IMR-90 (cell line): ENCODE results near the gene CDK18. TPM values are rescaled to one million over a fixed set of nuclear protein-coding genes. Genes with fewer than 3 reads are reported as not detected.

Source experiments
- ATAC-seq: fragments of 200-7000 bp; cut with Tn5 transposase; 2 replicates; pipeline ENCODE4 v1.9.1; 2020; ENCODE audit warnings: low read depth, mild to moderate bottlenecking, moderate library complexity
- BruUV-seq: library from RNA; stranded (reverse); fragments of 400-500 nt; replicated peaks from 2 replicates; lab custom pipeline; 2021; lab: Mats Ljungman, UMichigan
- CTCF ChIA-PET: fragments of 300-600 bp; formaldehyde crosslinking; extraction: SDS; loops from one replicate; lab custom pipeline; 2021; ENCODE audit warnings: antibody characterized with exemption; lab: Yijun Ruan, JAX
- POLR2A ChIA-PET: fragments of 300-600 bp; sonication (Branson Sonifier 250); formaldehyde crosslinking; loops from one replicate; lab custom pipeline; 2022; ENCODE audit warnings: antibody characterized with exemption; ENCODE audit not compliant: unreplicated experiment; lab: Charles Lee
- DNase-seq: peaks from one replicate; pipeline ENCODE4 v3.0.0; 2013
- H2AFZ ChIP-seq: replicated peaks from 2 replicates; pipeline ENCODE3; 2013; ENCODE audit warnings: low read length, mild to moderate bottlenecking; ENCODE audit not compliant: poor library complexity
- H2AK5ac ChIP-seq: 2 replicates; pipeline ENCODE4 v1.6.1; 2013; ENCODE audit warnings: low read depth, low read length, inconsistent platforms
- H2AK9ac ChIP-seq: replicated peaks from 2 replicates; pipeline ENCODE3; 2013; ENCODE audit warnings: mild to moderate bottlenecking, low read depth, low read length, moderate library complexity; ENCODE audit not compliant: poor library complexity
- H2BK120ac ChIP-seq: 2 replicates; pipeline ENCODE4 v1.6.1; 2013; ENCODE audit warnings: low read depth, low read length, inconsistent platforms
- H2BK15ac ChIP-seq: 3 replicates; pipeline ENCODE4 v1.6.1; 2013; ENCODE audit warnings: low read depth, low read length, inconsistent platforms
- H2BK20ac ChIP-seq: 2 replicates; pipeline ENCODE4 v1.6.1; 2013; ENCODE audit warnings: low read depth, mild to moderate bottlenecking, inconsistent platforms, low read length, moderate library complexity
- H2BK5ac ChIP-seq: 2 replicates; pipeline ENCODE4 v1.6.1; 2013; ENCODE audit warnings: mild to moderate bottlenecking, low read depth, low read length, inconsistent platforms; ENCODE audit not compliant: poor library complexity, severe bottlenecking
- H3K14ac ChIP-seq: replicated peaks from 2 replicates; pipeline ENCODE4 v1.6.1; 2013; ENCODE audit warnings: low read depth, low read length, inconsistent platforms
- H3K18ac ChIP-seq: 2 replicates; pipeline ENCODE4 v1.6.1; 2013; ENCODE audit warnings: low read depth, low read length, control low read depth
- H3K23ac ChIP-seq: 2 replicates; pipeline ENCODE4 v1.6.1; 2013; ENCODE audit warnings: low read depth, low read length, inconsistent platforms
- H3K27ac ChIP-seq: 2 replicates; pipeline ENCODE4 v1.5.1; 2013; ENCODE audit warnings: mild to moderate bottlenecking, control low read depth, low read length; ENCODE audit not compliant: insufficient read depth
- H3K27me3 ChIP-seq: 2 replicates; pipeline ENCODE4 v1.6.1; 2013; ENCODE audit warnings: low read length; ENCODE audit not compliant: control insufficient read depth, insufficient read depth
- H3K36me3 ChIP-seq: 2 replicates; pipeline ENCODE4 v1.6.1; 2013; ENCODE audit warnings: low read length, mixed read lengths; ENCODE audit not compliant: control insufficient read depth, insufficient read depth
- H3K4ac ChIP-seq: 2 replicates; pipeline ENCODE4 v1.6.1; 2013; ENCODE audit warnings: low read depth, low read length, inconsistent platforms
- H3K4me1 ChIP-seq: 2 replicates; pipeline ENCODE4 v1.6.1; 2013; ENCODE audit warnings: low read length, mixed read lengths; ENCODE audit not compliant: control insufficient read depth, insufficient read depth
- H3K4me2 ChIP-seq: 2 replicates; pipeline ENCODE4 v1.6.1; 2013; ENCODE audit warnings: low read depth, mild to moderate bottlenecking, control low read depth, low read length, moderate library complexity
- H3K4me3 ChIP-seq: 2 replicates; pipeline ENCODE4 v1.5.1; 2013; ENCODE audit warnings: low read depth, mild to moderate bottlenecking, control low read depth, low read length, moderate library complexity; ENCODE audit not compliant: insufficient read depth
- H3K56ac ChIP-seq: 2 replicates; pipeline ENCODE4 v1.6.1; 2013; ENCODE audit warnings: low read length, inconsistent platforms; ENCODE audit not compliant: insufficient read depth; ENCODE audit errors: extremely low read depth
- H3K79me1 ChIP-seq, 2 experiments: 2 replicates each; pipeline ENCODE4 v1.6.1; 2013; ENCODE audit warnings: low read length in 2 of 2, inconsistent platforms in 1 of 2, low read depth in 1 of 2
- H3K9ac ChIP-seq: 2 replicates; pipeline ENCODE4 v1.6.1; 2013; ENCODE audit warnings: low read depth, low read length, control low read depth
- H3K9me1 ChIP-seq: 2 replicates; pipeline ENCODE4 v1.6.1; 2013; ENCODE audit warnings: low read length, inconsistent platforms; ENCODE audit not compliant: insufficient read depth
- H3K9me3 ChIP-seq: 2 replicates; pipeline ENCODE4 v1.6.1; 2013; ENCODE audit warnings: low read length; ENCODE audit not compliant: control insufficient read depth, insufficient read depth
- H4K20me1 ChIP-seq: 2 replicates; pipeline ENCODE4 v1.6.1; 2013; ENCODE audit warnings: low read length, inconsistent platforms; ENCODE audit not compliant: insufficient read depth
- H4K5ac ChIP-seq: 2 replicates; pipeline ENCODE4 v1.6.1; 2013; ENCODE audit warnings: mild to moderate bottlenecking, low read depth, low read length, control low read depth
- H4K8ac ChIP-seq, 2 experiments: 2 replicates each; pipeline ENCODE4 v1.6.1; 2013; ENCODE audit warnings: low read depth in 2 of 2, low read length in 2 of 2, control low read depth in 1 of 2, inconsistent platforms in 1 of 2
- H4K91ac ChIP-seq: 2 replicates; pipeline ENCODE4 v1.6.1; 2013; ENCODE audit warnings: low read depth, low read length, inconsistent platforms; ENCODE audit not compliant: insufficient read depth
- BHLHE40 ChIP-seq: fragments of 150-350 bp; IDR thresholded peaks from 2 replicates; pipeline ENCODE4 v1.6.1; 2016; ENCODE audit warnings: mild to moderate bottlenecking, low read depth, low read length
- CHD1 ChIP-seq: IDR thresholded peaks from 2 replicates; pipeline ENCODE4 v1.6.1; 2012; ENCODE audit warnings: low read depth, low read length, improper control_type of control experiment
- CTCF ChIP-seq: conservative IDR thresholded peaks from 2 replicates; pipeline ENCODE4 v1.5.1; 2012; ENCODE audit warnings: mild to moderate bottlenecking, low read depth, low read length, improper control_type of control experiment
- MAFK ChIP-seq: IDR thresholded peaks from 2 replicates; pipeline ENCODE4 v1.6.1; 2012; ENCODE audit warnings: low read depth, low read length, improper control_type of control experiment
- POLR2A ChIP-seq: IDR thresholded peaks from 2 replicates; pipeline ENCODE4 v1.6.1; 2012; ENCODE audit warnings: mild to moderate bottlenecking, low read depth, low read length
- SMC3 ChIP-seq: fragments of 150-350 bp; IDR thresholded peaks from 2 replicates; pipeline ENCODE4 v1.6.1; 2016; ENCODE audit warnings: low read depth, mild to moderate bottlenecking, antibody characterized with exemption, low read length, moderate library complexity
- USF2 ChIP-seq: fragments of 150-350 bp; IDR thresholded peaks from 2 replicates; pipeline ENCODE4 v1.6.1; 2017; ENCODE audit warnings: mild to moderate bottlenecking, antibody characterized with exemption, low read length, low read depth
- WGBS, 2 experiments: methylation state at CpG; one replicate each; pipeline versions ENCODE4 v1.1.5 to v1.1.7; 2013; ENCODE audit warnings: missing lambda C conversion rate in 2 of 2; ENCODE audit not compliant: insufficient read length in 1 of 2; ENCODE audit errors: extremely low coverage in 2 of 2; 5-methylcytosine and 5-hydroxymethylcytosine counted together
- dilution Hi-C: fragments of 300-500 bp; cut with HindIII; formaldehyde crosslinking; loops from one replicate; pipeline ENCODE4 v1.14.3; 2018; ENCODE audit warnings: low sequenced_read_pairs; ENCODE audit not compliant: unreplicated experiment
- in situ Hi-C: fragments of 300-500 bp; cut with MboI; formaldehyde crosslinking; loops from 3 replicates; pipeline ENCODE4 v1.14.3; 2019; ENCODE audit warnings: low sequenced_read_pairs, inconsistent platforms, mixed read lengths
- intact Hi-C: fragments of 100-400 bp; cut with micrococcal nuclease; formaldehyde crosslinking; loops from 2 replicates; pipeline ENCODE4 v1.10.0; 2022
- polyA plus RNA-seq, 3 experiments: library from polyadenylated mRNA; depleted of rRNA; stranded (reverse); fragments of >200 nt; gene quantifications; 2 replicates each; pipeline ENCODE4 v1.2.3, GENCODE V29; 2012; ENCODE audit warnings: low replicate concordance in 1 of 3
- total RNA-seq: library from RNA; depleted of rRNA; stranded (reverse); fragments of >200 nt; gene quantifications from 2 replicates; pipeline ENCODE4 v1.2.3, GENCODE V29; 2012

The CDK18 gene
- total and polyA plus RNA-seq, 2 of the 4 experiments (the other 2 are of a cell fraction) = 0.18 to 0.48 TPM

GRCh38 chr1:205481629-205482151 is 22.8 kb upstream of the CDK18 start:
- H3K79me1 ChIP-seq = no peaks in the 10 kb centered on the region
- WGBS, 2 experiments = 43% methylated on average over 4 of the region's 15 CpGs; no CpG with 5 or more reads in 1 of the 2 experiments
- H2BK15ac ChIP-seq = no peak overlapping the region
- no peak overlapping the region for H3K56ac ChIP-seq
- no peaks in the 10 kb centered on the region for H3K9me1 ChIP-seq
- H2BK120ac ChIP-seq = no peak overlapping the region
- no peak overlapping the region for H3K4me3 ChIP-seq
- in situ Hi-C loops (loop anchor here (10.0 kb wide), 1 partner anchor 207 kb away; no protein-coding TSS in a partner anchor), dilution Hi-C loops (no loop called here), intact Hi-C loops (no loop called here)
- DNase-seq = no peak
- H3K23ac ChIP-seq = no peak overlapping the region
- CTCF ChIA-PET = interaction anchor here (0.6 to 0.8 kb wide), 2 partner anchors 127 to 280 kb away, joined by 3 to 5 read pairs; no protein-coding TSS in a partner anchor
- no peak for ATAC-seq
- no peak overlapping the region for H3K9ac ChIP-seq
- no TSS peak for BruUV-seq
- no peak overlapping the region for H3K27ac ChIP-seq
- H4K5ac ChIP-seq = no peak overlapping the region
- H3K4ac ChIP-seq = no peak overlapping the region
- no peak overlapping the region for H4K91ac ChIP-seq
- peak overlapping the region; percentile 65 for H2AK9ac ChIP-seq
- peaks cover 45% of the 10 kb centered on the region for H3K27me3 ChIP-seq
- H3K36me3 ChIP-seq = no peaks in the 10 kb centered on the region
- no peak overlapping the region for H3K18ac ChIP-seq
- no peak overlapping the region for H4K8ac ChIP-seq
- no peaks in the 10 kb centered on the region for H3K4me1 ChIP-seq
- no peaks in the 10 kb centered on the region for H3K9me3 ChIP-seq
- no peak overlapping the region for H2BK20ac ChIP-seq
- POLR2A ChIA-PET = no interaction called here
- 0 out of 2 replicates have a peak, but pooled peaks cover 4% of the 10 kb centered on the region for H4K20me1 ChIP-seq
- TF ChIP-seq BHLHE40 = no peak
- no peak for TF ChIP-seq POLR2A
- TF ChIP-seq CTCF = no peak
- TF ChIP-seq MAFK = no peak
- TF ChIP-seq CHD1 = no peak
- no peak for TF ChIP-seq SMC3
- TF ChIP-seq USF2 = no peak
- H2AFZ ChIP-seq = no peak overlapping the region
- no peak overlapping the region for H3K4me2 ChIP-seq
- no peak overlapping the region for H3K14ac ChIP-seq
- H2BK5ac ChIP-seq = no peak overlapping the region
- H2AK5ac ChIP-seq = no peak overlapping the region
